ENCODE data around the gene MYCN. TPM values are rescaled to one million over a fixed set of nuclear protein-coding genes. Genes with fewer than 3 reads are reported as not detected.
A peak's percentile ranks its signal among the peaks of the same experiment; 100 is the strongest.

MYCN gene
- polyA plus RNA-seq, 1 experiment, result not detected

- POLR2A ChIA-PET, result no interaction called here
- H3K9me3 ChIP-seq (ENCODE audit: control insufficient read depth, insufficient read depth, low read length), result no peaks in the 10 kb centered on the region; the same call in 1 of the 2 replicates
- H3K4me3 ChIP-seq (ENCODE audit: low read depth, low read length), result no peak overlapping the region
- DNase-seq (ENCODE audit: low read depth, low spot score), result no peak
- TF ChIP-seq CTCF (IDR thresholded peaks at IDR 0.05; ENCODE audit: low read depth, low read length), result no peak
- no peak overlapping the region for H3K27ac ChIP-seq (ENCODE audit: low read depth, low read length)
- peaks cover 27% of the 10 kb centered on the region for H3K27me3 ChIP-seq (ENCODE audit: control insufficient read depth, insufficient read depth, low read length)
- CTCF ChIA-PET, result no interaction called here
Observed at GRCh38 chr2:15937105-15937881, 3.1 kb upstream of the MYCN start.

- Histone ChIP-seq H3K27me3 (ENCODE audit: control insufficient read depth, insufficient read depth, low read length) (peaks cover 32% of the 10 kb centered on the region), H3K27ac (ENCODE audit: low read depth, low read length) (no peak overlapping the region), H3K4me3 (ENCODE audit: low read depth, low read length) (no peak overlapping the region), H3K9me3 (ENCODE audit: control insufficient read depth, insufficient read depth, low read length) (no peaks in the 10 kb centered on the region; the same call in 1 of the 2 replicates)
- CTCF ChIA-PET, result interaction anchor here (2.0 kb wide), 1 partner anchor 671 kb away, joined by 14 read pairs; no protein-coding TSS in a partner anchor
- DNase-seq (ENCODE audit: low read depth, low spot score), result no peak
- TF ChIP-seq CTCF (IDR thresholded peaks at IDR 0.05; ENCODE audit: low read depth, low read length), result no peak
- POLR2A ChIA-PET, result no interaction called here
Observed at GRCh38 chr2:15937882-15938802, 2.2 kb upstream of the MYCN start.

- ChIA-PET CTCF (interaction anchor here (1.7 to 2.0 kb wide), 2 partner anchors 670 to 818 kb away, joined by 8 to 14 read pairs; no protein-coding TSS in a partner anchor), POLR2A (no interaction called here)
- H3K27ac ChIP-seq (ENCODE audit: low read depth, low read length), result no peak overlapping the region
- DNase-seq (ENCODE audit: low read depth, low spot score), result no peak
- TF ChIP-seq CTCF (IDR thresholded peaks at IDR 0.05; ENCODE audit: low read depth, low read length), result no peak
- H3K27me3 ChIP-seq (ENCODE audit: control insufficient read depth, insufficient read depth, low read length), result peaks cover 40% of the 10 kb centered on the region
- H3K9me3 ChIP-seq (ENCODE audit: control insufficient read depth, insufficient read depth, low read length), result no peaks in the 10 kb centered on the region; the same call in 1 of the 2 replicates
- H3K4me3 ChIP-seq (ENCODE audit: low read depth, low read length), result no peak overlapping the region
Observed at GRCh38 chr2:15938803-15939555, 1.4 kb upstream of the MYCN start.

GRCh38 chr2:15939556-15939853, 845 bp upstream of the MYCN start:
- no peak overlapping the region for H3K4me3 ChIP-seq (ENCODE audit: low read depth, low read length)
- H3K27ac ChIP-seq (ENCODE audit: low read depth, low read length), result no peak overlapping the region
- ChIA-PET CTCF (interaction anchor here (1.7 to 2.0 kb wide), 2 partner anchors 669 to 817 kb away, joined by 8 to 14 read pairs; no protein-coding TSS in a partner anchor), POLR2A (no interaction called here)
- H3K9me3 ChIP-seq (ENCODE audit: control insufficient read depth, insufficient read depth, low read length), result no peaks in the 10 kb centered on the region; the same call in 1 of the 2 replicates
- DNase-seq (ENCODE audit: low read depth, low spot score), result no peak
- peak; percentile 42; the same call in 1 of the 2 replicates for TF ChIP-seq CTCF (IDR thresholded peaks at IDR 0.05; ENCODE audit: low read depth, low read length)
- peaks cover 40% of the 10 kb centered on the region for H3K27me3 ChIP-seq (ENCODE audit: control insufficient read depth, insufficient read depth, low read length)
